HG03432 (cell line): ENCODE results near the gene CAPN15.
"Not testable (repeated sequence)": the region's sequence is repeated elsewhere in the genome, so short reads cannot be mapped to it uniquely, and the experiment has no call there.

Source experiments
- ATAC-seq: cut with Tn5 transposase; IDR thresholded peaks from one replicate; pipeline ENCODE4 v1.9.1; 2021; ENCODE audit warnings: mild to moderate bottlenecking, moderate library complexity; ENCODE audit not compliant: unreplicated experiment

CAPN15 gene

DNA sequence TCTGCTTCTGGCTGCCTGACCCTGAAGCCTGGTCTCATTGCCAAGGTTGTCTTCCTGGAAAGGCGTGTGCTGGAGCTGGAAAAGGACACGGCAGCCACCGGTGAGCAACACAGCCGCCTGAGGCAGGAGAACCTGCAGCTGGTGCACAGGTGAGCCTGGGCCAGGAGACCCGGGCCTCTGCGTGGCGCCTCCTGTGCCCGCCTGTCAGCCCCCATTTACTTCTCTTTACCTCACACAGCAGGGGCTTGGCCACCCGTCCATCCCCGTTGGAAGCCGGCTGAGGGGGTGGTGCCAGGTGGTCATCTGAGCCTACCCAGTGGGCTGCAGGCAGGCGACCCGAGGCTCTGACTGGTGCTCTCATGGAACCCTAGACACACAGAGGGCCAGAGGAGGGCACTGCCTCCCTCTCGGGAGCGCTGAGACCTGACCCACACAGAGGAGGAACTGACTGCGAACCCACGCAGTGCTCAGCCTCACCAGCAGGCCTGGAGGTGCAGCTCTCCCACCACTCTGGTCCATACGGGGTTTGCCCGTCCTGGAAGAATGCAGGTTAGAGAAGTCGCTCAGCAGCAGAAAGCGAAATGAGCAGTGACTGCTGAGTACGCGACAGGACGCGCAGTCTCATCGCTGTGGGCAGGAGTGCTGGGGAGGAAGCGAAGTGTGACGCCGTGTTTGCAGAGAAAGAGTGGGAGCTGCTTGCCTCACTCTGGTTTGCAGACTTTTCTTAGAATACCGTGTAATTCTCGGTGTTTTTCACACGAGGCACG, 21.9 kb upstream of the CAPN15 start:
- ATAC-seq, result no peak

DNA sequence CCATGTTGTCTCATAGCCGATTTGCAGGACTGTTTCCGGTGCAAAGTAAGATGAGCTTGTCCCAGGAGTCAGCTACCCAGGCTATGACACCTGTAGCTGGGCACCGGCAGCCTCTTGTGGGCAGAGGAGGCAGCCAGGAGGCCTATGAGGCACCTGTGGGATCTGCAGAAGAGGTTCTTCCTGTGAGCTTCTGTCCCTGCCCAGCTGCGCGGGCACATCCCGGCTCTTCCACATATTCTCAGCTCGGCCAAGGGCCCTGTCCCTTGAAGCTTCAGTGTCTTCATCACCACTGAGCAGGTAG, 21.3 kb upstream of the CAPN15 start:
- no peak for ATAC-seq

DNA sequence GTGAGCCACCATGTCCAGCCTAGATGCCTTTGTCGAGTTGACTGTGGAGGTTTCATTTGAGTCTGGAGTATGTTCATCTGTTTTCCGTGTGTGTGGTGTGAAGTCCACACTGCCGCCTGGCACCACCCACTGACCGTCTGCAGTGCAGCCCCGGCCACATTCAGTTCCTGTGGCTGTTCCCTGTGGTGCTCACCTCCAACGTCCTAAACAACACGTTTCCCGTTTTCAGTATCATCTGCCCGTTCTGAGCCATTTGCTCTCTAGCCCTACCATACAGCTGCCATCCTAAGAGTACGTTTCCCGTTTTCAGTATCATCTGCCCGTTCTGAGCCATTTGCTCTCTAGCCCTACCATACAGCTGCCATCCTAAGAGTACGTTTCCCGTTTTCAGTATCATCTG, 20.0 kb upstream of the CAPN15 start:
- ATAC-seq, result not testable (repeated sequence)

DNA sequence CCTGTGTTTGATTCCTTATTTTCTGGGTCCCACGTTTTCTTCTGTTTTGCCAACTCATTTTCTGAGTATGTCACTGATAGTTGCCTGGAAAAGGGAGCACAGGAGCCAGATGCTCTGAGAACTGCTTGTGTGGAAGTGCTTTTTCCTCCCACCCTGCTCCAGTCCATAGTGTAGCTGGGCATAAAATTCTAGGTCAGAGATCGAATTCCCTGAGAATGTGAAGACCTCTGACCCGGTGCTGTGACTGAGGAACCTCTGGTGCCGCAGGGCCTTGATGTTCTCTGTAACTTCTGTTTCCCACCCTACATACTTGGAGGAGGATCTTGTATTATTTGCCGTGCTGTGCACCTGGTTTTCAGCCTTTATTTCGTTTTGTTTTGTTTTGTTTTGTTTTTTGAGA, 19.5 kb upstream of the CAPN15 start:
- no peak for ATAC-seq

DNA sequence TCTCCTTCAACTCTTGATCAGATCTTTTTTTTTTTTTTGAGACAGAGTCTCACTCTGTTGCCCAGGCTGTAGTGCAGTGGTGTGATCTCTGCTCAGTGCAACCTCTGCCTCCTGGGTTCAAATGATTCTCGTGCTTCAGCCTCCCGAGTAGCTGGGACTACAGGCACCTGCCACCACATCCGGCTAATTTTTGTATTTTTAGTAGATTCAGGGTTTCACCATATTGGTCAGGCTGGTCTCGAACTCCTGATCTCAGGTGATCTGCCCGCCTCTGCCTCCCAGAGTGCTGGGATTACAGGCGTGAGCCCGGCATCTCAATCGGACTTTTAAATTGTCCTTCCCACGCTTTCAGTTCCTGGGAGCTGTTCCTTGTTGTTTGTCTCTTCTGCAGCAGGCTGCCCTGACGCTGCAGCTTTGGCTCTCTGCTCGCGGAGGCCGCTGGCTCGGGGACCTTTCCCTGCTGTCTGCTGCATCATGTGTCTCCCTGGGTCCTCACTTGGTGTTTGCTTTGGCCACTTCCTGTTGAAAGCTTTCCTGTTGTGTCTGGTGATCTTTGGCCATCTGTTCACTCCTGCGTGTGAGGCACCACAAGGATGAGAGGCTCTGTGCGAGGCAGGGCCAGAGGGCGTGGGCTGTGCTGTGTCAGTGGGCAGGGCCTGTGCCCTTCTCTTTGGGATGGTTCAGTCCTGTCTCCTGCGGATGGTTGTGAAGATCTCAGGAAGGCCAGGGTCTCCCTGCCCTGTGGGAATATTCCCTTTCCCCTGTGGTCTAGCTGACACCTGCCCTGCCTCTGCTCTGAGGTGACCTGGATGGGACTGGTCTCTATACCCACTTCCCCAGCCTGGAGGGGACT, 18.4 kb upstream of the CAPN15 start:
- ATAC-seq, result no peak

DNA sequence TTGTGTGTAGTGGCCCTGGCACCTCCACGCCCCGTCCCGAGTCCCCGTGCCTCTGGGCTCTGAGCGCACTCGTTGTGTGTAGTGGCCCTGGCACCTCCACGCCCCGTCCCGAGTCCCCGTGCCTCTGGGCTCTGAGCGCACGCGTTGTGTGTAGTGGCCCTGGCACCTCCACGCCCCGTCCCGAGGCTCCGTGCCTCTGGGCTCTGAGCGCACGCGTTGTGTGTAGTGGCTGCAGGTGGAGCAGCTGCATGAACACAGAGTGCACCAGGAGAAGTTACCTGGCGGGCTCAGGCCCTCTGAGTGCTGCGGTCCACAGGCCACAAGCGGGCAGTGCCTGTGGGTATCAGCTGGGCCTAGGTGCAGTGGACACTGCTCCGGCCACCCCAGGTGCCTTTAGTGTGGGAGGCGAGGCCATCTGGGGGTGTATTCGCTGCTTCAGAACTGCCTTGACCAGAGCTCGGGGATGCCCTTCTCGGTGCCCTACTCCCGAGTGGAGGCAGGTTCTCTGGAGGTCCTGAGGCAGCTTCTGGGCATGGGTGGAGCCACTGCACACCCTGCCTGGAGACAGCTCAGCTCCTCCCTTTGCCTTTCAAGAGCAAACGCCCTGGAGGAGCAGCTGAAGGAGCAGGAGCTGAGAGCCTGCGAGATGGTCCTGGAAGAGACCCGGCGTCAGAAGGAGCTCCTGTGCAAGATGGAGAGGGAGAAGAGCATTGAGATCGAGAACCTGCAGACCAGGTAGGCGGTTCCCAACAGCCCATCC, 17.3 kb upstream of the CAPN15 start:
- no peak for ATAC-seq

DNA sequence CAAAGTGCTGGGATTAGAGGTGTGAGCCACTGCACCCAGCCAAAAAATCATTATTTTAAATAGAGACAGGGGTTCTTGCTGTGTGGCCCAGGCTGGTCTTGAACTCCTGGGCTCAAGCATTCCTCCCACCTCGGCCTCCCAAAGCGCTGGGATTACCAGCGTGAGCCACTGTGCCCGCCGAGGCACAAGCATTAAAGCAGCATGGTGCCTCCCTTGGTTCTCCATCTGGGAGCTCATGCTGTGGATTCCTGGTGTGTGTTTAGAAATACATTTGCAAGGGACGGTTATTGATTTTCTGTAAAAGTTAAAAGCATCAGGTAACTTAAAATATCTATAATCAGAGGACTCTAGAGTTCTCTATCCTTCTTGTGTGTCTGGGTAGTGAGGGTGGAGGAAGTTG, 14.7 kb upstream of the CAPN15 start:
- no peak for ATAC-seq

DNA sequence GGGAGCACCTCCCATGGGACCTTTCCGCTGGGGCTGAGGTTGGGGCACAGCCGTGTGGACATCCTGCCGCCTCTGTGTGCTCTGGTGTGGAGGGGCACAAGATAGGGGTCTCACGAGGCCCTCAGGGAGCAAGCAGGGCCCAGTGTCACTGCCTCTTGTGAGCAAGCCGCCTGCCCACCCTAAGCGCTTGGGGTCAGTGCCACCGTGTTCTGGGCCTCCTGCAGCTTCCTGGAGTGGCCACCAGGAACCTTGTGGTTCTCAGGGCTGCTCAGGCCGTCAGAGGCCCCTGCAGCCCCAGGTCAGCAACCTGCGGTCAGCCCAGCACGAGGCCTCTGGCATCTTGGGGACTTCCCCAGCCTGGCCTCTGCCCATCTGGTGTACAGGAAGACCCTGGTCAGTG, 13.6 kb upstream of the CAPN15 start:
- ATAC-seq, result no peak

DNA sequence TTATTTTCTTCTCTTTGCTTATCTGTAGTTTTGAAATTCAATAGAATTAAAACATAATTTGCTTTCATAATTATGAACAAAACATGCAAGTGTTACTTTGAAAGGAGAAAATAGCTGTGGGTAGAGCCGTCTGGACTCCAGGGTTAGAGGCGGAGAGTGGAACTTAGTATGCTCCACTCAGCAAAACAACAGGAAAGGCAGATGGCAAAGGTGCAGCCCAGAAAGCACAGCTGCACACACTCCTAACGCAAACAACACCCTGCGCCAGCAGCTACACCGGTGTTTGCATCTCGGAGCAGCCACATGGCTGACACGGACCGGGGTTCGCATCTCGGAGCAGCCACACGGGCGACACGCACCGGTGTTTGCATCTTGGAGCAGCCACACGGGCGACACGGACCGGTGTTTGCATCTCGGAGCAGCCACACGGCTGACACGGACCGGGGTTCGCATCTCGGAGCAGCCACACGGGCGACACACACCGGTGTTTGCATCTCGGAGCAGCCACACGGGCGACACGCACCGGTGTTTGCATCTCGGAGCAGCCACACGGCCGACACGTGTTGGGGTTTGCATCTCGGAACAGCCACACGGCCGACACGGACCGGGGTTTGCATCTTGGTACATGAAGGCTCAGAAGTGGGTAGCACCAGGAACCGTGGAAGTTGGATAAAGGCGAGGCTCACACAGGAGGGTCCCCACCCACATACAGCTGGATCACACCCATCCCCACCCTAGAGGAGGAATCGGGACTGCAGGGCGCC, 12.2 kb upstream of the CAPN15 start:
- no peak for ATAC-seq

DNA sequence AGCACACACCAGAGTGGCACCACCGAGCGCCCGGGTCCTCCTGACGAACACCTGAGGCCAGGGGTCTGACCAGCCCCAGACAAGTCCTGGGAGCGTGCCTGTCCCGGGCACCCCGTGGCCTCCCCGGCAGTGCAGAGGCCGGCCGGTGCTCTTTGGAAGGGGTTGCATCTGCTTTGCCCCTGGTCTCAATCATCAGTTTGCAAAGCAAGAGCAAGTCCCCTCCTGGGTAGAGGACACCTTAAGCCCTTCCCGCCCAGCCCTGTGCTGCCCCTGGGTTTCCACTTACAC, 11.6 kb upstream of the CAPN15 start:
- ATAC-seq, result no peak

DNA sequence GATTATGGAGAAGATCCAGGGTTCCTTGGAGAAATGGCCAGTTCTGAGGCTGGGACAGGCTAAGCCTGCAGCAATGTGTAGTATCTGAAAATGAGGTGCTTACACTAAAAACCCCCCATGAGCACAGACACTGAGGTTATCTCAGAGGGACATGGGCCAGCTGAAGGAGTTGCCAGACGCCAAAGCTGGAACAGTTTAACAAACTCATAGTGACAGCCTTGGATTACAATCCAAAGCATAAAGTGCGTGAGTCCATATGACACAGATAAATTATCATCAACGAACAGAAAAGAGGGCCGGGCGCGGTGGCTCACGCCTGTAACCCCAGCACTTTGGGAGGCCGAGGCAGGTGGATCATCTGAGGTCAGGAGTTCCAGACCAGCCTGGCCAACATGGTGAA, 11.2 kb upstream of the CAPN15 start:
- ATAC-seq, result no peak

DNA sequence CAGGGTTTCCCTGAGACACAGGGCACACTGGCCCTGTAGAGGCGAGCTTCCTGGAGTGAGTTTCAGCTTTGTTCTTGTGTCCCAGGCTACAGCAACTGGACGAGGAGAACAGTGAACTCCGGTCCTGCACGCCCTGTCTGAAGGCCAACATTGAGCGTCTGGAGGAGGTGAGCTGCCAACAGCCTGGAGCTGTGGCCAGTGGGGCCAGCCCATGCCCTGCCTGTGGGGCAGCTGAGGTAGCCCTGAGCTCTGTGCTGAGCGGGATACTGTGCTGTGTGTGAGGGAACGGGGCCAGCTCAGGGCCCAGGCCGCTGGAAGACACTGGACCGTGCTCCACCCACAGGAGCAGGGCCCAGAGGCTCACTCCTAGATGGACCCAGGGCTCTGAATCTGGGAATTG, 8.7 kb upstream of the CAPN15 start:
- ATAC-seq, result no peak

DNA sequence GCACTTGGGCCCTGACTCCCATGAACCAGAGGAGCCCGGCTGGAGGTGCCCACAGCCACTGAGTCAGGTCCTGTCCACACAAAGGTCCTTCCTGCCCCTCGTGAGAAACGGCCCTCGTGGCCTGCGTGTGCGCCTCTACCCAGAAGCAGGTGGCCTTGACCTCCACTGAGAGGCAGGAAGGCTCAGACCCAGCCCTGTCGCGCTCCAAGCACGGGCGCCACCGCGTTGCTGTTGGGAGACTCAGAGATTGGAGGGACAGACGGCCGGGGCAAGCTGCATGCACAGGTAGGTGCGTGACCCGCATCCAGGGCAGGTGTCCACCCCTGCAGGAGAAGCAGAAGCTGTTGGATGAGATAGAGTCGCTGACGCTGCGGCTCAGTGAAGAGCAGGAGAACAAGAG, 8.1 kb upstream of the CAPN15 start:
- no peak for ATAC-seq

DNA sequence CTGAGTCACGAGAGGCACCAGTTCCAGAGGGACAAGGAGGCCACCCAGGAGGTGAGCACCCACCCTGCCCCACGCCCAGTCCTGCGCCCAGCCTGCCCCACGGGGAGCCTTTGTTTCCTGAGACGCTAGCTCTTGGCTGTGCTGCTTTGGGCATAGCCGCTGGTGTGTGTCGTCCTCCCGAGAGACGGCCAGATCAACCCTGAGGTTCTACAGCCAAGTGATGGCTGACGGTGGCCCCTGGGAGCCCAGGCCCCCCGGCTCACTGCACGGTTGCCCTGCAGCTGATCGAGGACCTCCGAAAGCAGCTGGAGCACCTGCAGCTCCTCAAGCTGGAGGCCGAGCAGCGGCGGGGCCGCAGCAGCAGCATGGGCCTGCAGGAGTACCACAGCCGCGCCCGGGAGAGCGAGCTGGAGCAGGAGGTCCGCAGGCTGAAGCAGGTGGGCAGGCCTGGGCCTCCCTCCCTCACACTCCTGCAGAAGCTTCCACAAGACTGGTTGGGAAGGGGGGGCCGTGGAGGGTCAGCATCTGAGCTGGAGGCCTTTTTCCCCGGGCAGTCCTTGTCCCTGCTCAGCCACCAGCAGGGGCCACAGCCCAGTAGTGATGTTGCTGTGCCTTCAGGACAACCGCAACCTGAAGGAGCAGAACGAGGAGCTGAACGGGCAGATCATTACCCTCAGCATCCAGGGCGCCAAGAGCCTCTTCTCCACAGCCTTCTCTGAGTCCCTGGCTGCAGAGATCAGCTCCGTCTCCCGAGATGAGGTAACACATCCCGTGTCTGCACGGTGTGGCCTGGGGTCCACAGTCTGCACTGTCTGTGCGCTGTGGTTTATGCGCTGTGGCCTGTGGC, 7.4 kb upstream of the CAPN15 start:
- no peak for ATAC-seq

DNA sequence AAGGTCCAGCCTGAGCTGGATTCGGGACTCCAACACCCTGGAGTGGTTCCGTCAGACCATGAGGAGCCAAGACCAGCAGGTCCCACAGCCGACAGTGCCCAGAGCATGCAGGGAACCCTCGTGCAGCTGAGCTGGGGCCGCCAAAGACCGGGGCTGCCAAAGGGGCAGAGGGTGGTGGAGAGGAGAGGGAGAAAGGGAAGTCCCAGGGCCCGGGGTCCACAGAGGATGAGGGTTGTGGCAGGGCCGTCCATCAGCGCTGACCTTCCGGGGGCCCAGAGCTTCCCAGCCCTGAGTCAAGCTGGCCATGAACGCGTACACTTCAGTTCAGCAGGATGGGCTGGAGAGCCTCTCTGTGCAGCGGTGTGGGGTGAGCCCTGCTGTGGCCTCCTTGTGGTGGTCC, 6.7 kb upstream of the CAPN15 start:
- ATAC-seq, result no peak

DNA sequence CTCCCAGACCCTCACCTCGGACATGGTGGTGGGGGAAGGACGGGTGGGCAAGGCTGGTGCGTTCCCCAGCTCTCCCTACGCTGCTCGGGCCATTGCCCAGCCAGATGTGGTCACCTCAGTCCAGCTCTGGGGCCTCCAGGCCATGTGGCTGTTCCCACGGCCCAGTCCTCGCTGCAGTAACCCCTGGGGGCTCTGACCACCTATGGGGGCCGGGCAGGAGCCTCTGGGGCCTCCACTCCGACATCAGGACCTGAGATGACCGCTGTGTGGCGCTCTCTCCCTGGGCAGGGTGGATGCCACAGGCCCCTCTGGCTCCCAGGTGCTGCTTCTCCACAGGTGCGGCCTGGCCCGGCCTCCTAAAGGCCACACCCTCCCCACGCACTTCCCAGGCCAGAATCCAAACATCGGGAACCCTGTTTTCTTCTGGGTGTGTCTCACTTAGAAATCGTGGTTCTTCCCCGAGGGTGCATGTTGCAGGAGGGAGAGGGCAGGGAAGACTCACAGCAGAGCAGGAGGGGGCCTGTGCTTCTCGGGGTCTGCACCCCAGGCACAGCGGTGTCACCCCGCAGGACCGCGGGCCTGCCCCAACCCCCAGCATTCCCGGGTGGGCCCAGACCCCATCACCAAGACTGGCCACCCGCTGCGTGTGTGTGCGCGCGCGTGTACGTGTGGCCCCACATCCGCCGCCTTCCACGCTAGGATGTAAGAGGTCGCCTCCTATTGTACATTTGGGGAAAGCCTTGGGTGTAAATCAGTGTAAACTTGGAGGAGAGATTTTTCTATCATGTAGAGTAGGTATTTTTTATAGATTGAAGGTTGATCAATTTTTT, 5.9 kb upstream of the CAPN15 start:
- ATAC-seq, result no peak

DNA sequence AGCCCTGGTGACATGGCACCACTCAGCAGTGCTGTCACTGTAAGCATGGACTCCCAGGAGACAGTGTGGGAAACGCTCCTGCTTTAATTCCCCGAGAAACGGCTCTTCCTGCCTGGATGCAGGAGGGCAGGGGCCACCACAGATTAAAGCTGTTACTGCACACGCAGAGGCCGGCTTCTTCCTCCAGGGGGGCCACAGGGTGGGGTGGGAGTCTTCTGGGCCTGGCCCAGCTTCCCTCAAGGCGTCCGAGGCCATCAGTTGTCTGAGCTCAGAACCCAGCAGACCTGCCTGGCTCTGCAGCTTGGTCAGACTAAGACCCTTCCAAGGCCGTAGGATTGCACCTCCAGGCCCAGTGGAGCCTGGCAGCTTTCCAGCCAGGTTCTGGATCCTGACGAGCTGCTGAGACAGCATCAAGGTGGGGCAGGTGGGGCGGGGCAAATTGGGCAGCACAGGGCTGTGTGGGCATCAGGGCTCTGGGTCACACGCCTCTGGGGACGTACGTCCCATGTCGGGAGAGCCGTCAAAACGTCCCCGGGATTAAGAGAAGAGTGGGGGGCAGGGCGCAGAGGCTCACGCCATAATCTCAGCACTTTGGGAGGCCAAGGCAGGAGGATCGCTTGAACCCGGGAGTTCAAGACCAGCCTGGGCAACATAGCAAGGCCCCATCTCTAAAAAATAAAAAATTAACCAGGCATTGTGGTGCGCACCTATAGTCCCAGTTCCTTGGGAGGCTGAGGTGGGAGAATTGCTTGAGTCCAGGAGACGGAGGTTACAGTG, 5.0 kb upstream of the CAPN15 start:
- ATAC-seq, result no peak

DNA sequence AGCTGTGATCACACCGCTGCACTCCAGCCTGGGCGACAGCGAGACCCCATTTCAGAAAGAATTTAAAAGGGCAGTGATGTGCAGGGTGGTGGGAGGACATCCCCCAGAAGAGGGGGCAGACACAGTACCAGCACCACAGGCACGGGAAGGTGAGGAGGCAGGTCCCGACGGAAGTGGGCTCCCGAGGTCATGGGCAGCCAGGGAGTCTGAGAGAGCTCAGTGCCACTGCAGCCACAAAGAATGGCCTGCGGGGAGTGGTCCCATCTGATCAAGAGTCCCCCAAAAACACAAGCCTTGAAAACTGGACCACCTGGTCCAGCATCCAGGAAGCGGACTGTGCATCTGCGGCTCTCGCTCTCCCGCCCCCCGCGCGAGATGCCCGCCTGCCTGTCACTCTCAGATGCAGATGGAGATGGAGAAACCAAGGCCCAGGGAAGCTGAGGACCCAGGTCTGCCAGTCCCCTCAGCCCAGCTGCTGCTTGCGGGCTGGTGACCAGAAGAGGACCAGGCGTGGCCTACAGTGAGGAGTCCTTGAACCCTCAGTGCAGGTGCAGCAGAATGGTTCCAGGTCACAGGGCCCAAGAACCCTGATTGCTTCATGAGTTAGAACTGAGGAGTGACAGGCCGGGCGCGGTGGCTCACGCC, 4.3 kb upstream of the CAPN15 start:
- no peak for ATAC-seq
